SK-N-SH (cell line): ENCODE measurements around the gene UEVLD. TPM values are rescaled to one million over a fixed set of nuclear protein-coding genes. Genes with fewer than 3 reads are reported as not detected.
"Not testable (repeated sequence)": the region's sequence is repeated elsewhere in the genome, so short reads cannot be mapped to it uniquely, and the experiment has no call there.

Source experiments
- CTCF ChIA-PET: fragments of 300-600, 350-600 bp; formaldehyde crosslinking; extraction: SDS; loops from one replicate; lab custom pipeline; 2021; lab: Yijun Ruan, JAX
- POLR2A ChIA-PET: fragments of 350-600 bp; sonication (Branson Sonifier 250); formaldehyde crosslinking; extraction: SDS; loops from one replicate; lab custom pipeline; 2020; ENCODE audit warnings: antibody characterized with exemption, inconsistent platforms; lab: Yijun Ruan, JAX
- DNase-seq: peaks from one replicate; pipeline ENCODE4 v3.0.0; 2012
- H2AFZ ChIP-seq: fragments of 200-600 bp; sonication (generic); 2 replicates; pipeline ENCODE4 v1.8.1; 2016; ENCODE audit warnings: antibody characterized with exemption, mild to moderate bottlenecking, low read depth
- H3F3A ChIP-seq: fragments of 200-600 bp; sonication (generic); replicated peaks from 2 replicates; pipeline ENCODE3; 2016; ENCODE audit warnings: antibody characterized with exemption, mild to moderate bottlenecking; ENCODE audit not compliant: insufficient read depth
- H3K27ac ChIP-seq, 2 experiments: fragments of 200-500 bp in 1 of 2; fragments of 200-600 bp in 1 of 2; sonication (Bioruptor generic) in 1 of 2; sonication (generic), shearing (Covaris generic) in 1 of 2; 2 replicates each; pipeline versions ENCODE4 v1.5.1 to v1.6.1; 2014 to 2016; ENCODE audit warnings: low read depth in 2 of 2, inconsistent platforms in 1 of 2, low read length in 1 of 2, mild to moderate bottlenecking in 1 of 2, mixed read lengths in 1 of 2
- H3K27me3 ChIP-seq: fragments of 200-600 bp; sonication (generic), shearing (Covaris generic); 2 replicates; pipeline ENCODE4 v1.6.1; 2016; ENCODE audit warnings: mixed run types; ENCODE audit not compliant: insufficient read depth
- H3K36me3 ChIP-seq, 2 experiments: fragments of 200-500 bp in 1 of 2; fragments of 200-600 bp in 1 of 2; sonication (Bioruptor generic) in 1 of 2; sonication (generic) in 1 of 2; replicated peaks in 1 of 2; 2 replicates each; pipeline versions ENCODE3 to v1.5.1; 2014 to 2016; ENCODE audit warnings: low read length in 1 of 2, mild to moderate bottlenecking in 1 of 2; ENCODE audit not compliant: insufficient read depth in 2 of 2, control insufficient read depth in 1 of 2
- H3K4me1 ChIP-seq, 2 experiments: fragments of 200-500 bp in 1 of 2; fragments of 200-600 bp in 1 of 2; sonication (Bioruptor generic) in 1 of 2; sonication (generic), shearing (Covaris generic) in 1 of 2; 2 replicates each; pipeline versions ENCODE4 v1.5.1 to v1.6.1; 2014 to 2016; ENCODE audit warnings: low read depth in 1 of 2, low read length in 1 of 2, mixed run types in 1 of 2; ENCODE audit not compliant: insufficient read depth in 2 of 2, control insufficient read depth in 1 of 2
- H3K4me2 ChIP-seq: fragments of 200-600 bp; sonication (generic), shearing (Covaris generic); 2 replicates; pipeline ENCODE4 v1.6.1; 2017; ENCODE audit warnings: mixed run types
- H3K4me3 ChIP-seq, 2 experiments: fragments of 200-500 bp in 1 of 2; fragments of 200-600 bp in 1 of 2; sonication (Bioruptor generic) in 1 of 2; sonication (generic), shearing (Covaris generic) in 1 of 2; 2 replicates each; pipeline versions ENCODE4 v1.5.1 to v1.8.1; 2014 to 2016; ENCODE audit warnings: low read depth in 2 of 2, inconsistent platforms in 1 of 2, low read length in 1 of 2, mild to moderate bottlenecking in 1 of 2, mixed read lengths in 1 of 2, moderate library complexity in 1 of 2
- H3K79me2 ChIP-seq: fragments of 200-600 bp; sonication (generic); 2 replicates; pipeline ENCODE4 v1.8.1; 2017; ENCODE audit warnings: mild to moderate bottlenecking; ENCODE audit not compliant: insufficient read depth
- H3K9ac ChIP-seq: fragments of 200-600 bp; sonication (generic); 2 replicates; pipeline ENCODE4 v1.6.1; 2017; ENCODE audit warnings: mixed run types
- H3K9me2 ChIP-seq: fragments of 200-600 bp; sonication (generic); 2 replicates; pipeline ENCODE4 v1.6.1; 2017; ENCODE audit warnings: mixed run types
- H3K9me3 ChIP-seq: fragments of 200-600 bp; sonication (generic); 2 replicates; pipeline ENCODE4 v1.6.1; 2017; ENCODE audit warnings: mixed run types, mild to moderate bottlenecking, moderate library complexity
- H4K20me1 ChIP-seq: fragments of 200-600 bp; sonication (generic); 2 replicates; pipeline ENCODE4 v1.6.1; 2017; ENCODE audit warnings: mild to moderate bottlenecking, mixed run types; ENCODE audit not compliant: insufficient read depth
- EP300 ChIP-seq, 2 experiments: IDR thresholded peaks; 2 replicates each; pipeline versions ENCODE4 v1.4.0 to v1.6.1; 2012; ENCODE audit warnings: borderline replicate concordance in 1 of 2, low read depth in 1 of 2, low read length in 1 of 2
- FOSL2 ChIP-seq: IDR thresholded peaks from 2 replicates; pipeline ENCODE4 v1.4.0; 2012; ENCODE audit warnings: low read depth, mild to moderate bottlenecking, moderate library complexity, borderline replicate concordance
- FOXM1 ChIP-seq: IDR thresholded peaks from 2 replicates; pipeline ENCODE4 v1.4.0; 2012; ENCODE audit warnings: low read depth, mild to moderate bottlenecking
- GATA2 ChIP-seq: sonication (generic); formaldehyde crosslinking; IDR thresholded peaks from 2 replicates; pipeline ENCODE4 v1.5.0; 2020; ENCODE audit warnings: mild to moderate bottlenecking, missing genetic modification reagents
- JUND ChIP-seq: IDR thresholded peaks from 2 replicates; pipeline ENCODE4 v1.4.0; 2012
- MXI1 ChIP-seq: IDR thresholded peaks from 2 replicates; pipeline ENCODE4 v1.6.1; 2012; ENCODE audit warnings: mild to moderate bottlenecking, low read depth, low read length, improper control_type of control experiment
- NRF1 ChIP-seq: IDR thresholded peaks from 2 replicates; pipeline ENCODE4 v1.6.1; 2012; ENCODE audit warnings: low read depth, mild to moderate bottlenecking, low read length
- RAD21 ChIP-seq: IDR thresholded peaks from 2 replicates; pipeline ENCODE4 v1.6.1; 2012; ENCODE audit warnings: mild to moderate bottlenecking, low read length
- RCOR1 ChIP-seq: fragments of 150-350 bp; IDR thresholded peaks from 2 replicates; pipeline ENCODE4 v1.6.1; 2017; ENCODE audit warnings: antibody characterized with exemption, low read length
- RXRA ChIP-seq: IDR thresholded peaks from 2 replicates; pipeline ENCODE4 v1.4.0; 2012; ENCODE audit warnings: low read depth, mild to moderate bottlenecking, borderline replicate concordance
- SIN3A ChIP-seq: IDR thresholded peaks from 2 replicates; pipeline ENCODE4 v1.6.1; 2012; ENCODE audit warnings: low read depth, mild to moderate bottlenecking, low read length, moderate library complexity, borderline replicate concordance
- TCF12 ChIP-seq: IDR thresholded peaks from 2 replicates; pipeline ENCODE4 v1.4.0; 2012
- YY1 ChIP-seq: IDR thresholded peaks from 2 replicates; pipeline ENCODE4 v1.4.0; 2012; ENCODE audit warnings: low read depth, mild to moderate bottlenecking
- WGBS: methylation state at CpG from one replicate; pipeline ENCODE4 v1.1.6; 2017; ENCODE audit warnings: low lambda C conversion rate; 5-methylcytosine and 5-hydroxymethylcytosine counted together
- polyA plus RNA-seq, 3 experiments: library from polyadenylated mRNA; depleted of rRNA; stranded (reverse); fragments of >200 nt; gene quantifications; 2 replicates each; pipeline ENCODE4 v1.2.3, GENCODE V29; 2012
- TF ChIP-seq, protein P1 (sequence below): IDR thresholded peaks from 2 replicates; pipeline ENCODE4 v1.4.0; 2012; ENCODE audit warnings: low read depth
- TF ChIP-seq, protein P2 (sequence below): fragments of 200-600 bp; sonication (generic); IDR thresholded peaks from 2 replicates; pipeline ENCODE4 v1.6.1; 2017; ENCODE audit warnings: antibody characterized with exemption, mild to moderate bottlenecking, moderate library complexity
- TF ChIP-seq, protein P3 (sequence below): IDR thresholded peaks from 2 replicates; pipeline ENCODE4; 2012

UEVLD gene
- polyA plus RNA-seq, 1 of the 3 experiments (the other 2 are of a cell fraction), result 8.9 TPM

DNA sequence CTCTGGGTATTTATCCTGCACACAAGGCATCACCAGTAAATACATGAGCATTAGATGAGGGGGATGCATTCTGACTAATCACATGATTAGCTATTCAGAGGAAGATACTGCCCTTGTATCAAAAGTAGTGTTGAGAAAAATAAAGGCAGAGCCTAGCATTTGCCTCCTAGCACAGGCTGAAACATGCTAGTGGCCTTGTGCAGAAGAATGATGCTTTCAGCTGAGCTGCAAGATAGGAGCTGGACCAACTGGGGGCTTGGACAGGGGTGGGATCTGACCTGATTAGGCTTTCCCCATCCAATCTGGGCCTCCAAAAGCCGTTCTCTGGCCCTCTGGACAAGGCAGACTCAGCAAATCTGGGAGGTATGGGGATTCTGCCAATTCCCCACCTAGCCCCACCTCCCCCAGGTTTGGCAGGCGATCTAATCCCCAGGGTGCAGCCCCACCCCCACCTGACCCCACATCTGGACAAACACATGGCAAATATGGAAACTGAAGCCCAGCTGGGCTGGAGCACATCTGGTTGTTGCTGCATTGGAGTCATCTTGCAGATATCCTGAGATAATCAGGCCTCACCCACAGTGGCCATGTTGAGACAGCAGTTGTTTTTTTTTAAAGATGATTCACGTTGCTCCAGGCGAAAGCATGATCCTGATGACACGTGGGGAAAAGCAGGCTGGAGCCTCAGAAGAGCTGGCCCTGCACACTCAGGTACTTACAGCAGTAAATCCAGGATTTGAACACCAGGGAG is 6.6 kb upstream of the UEVLD start:
- Histone ChIP-seq H3K4me2 (no peak overlapping the region), H3K9me2 (no peaks in the 10 kb centered on the region), H3K36me3 (no peaks in the 10 kb centered on the region), H3K27ac (no peak overlapping the region), H3K79me2 (peaks cover 31% of the 10 kb centered on the region), H3K9ac (no peak overlapping the region), H3K27me3 (no peaks in the 10 kb centered on the region), H3K4me3 (no peak overlapping the region), H3K4me1 (peaks cover 5 to 11% of the 10 kb centered on the region in 2 experiments; a peak in 2 of 4 replicates), H2AFZ (no peak overlapping the region), H3K9me3 (no peaks in the 10 kb centered on the region), H4K20me1 (no peaks in the 10 kb centered on the region), H3F3A (no peaks in the 10 kb centered on the region)
- ChIA-PET POLR2A (no interaction called here), CTCF (interaction anchor here (2.7 kb wide), 1 partner anchor 127 kb away, joined by 7 read pairs; no protein-coding TSS in a partner anchor)
- DNase-seq, result peak; percentile 23
- WGBS, result 66% methylated on average over 4 of the region's 5 CpGs
- no peak for TF ChIP-seq EP300 (IDR thresholded peaks at IDR 0.05; ENCODE audit: borderline replicate concordance in 1 of 2, low read depth in 1 of 2, low read length in 1 of 2)
- TF ChIP-seq, protein P1, sequence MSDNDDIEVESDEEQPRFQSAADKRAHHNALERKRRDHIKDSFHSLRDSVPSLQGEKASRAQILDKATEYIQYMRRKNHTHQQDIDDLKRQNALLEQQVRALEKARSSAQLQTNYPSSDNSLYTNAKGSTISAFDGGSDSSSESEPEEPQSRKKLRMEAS, result 0 out of 2 replicates have a peak, but pooled peaks have one; percentile 45
- TF ChIP-seq RAD21, result no peak
- no peak for TF ChIP-seq JUND
- TF ChIP-seq, protein P2, sequence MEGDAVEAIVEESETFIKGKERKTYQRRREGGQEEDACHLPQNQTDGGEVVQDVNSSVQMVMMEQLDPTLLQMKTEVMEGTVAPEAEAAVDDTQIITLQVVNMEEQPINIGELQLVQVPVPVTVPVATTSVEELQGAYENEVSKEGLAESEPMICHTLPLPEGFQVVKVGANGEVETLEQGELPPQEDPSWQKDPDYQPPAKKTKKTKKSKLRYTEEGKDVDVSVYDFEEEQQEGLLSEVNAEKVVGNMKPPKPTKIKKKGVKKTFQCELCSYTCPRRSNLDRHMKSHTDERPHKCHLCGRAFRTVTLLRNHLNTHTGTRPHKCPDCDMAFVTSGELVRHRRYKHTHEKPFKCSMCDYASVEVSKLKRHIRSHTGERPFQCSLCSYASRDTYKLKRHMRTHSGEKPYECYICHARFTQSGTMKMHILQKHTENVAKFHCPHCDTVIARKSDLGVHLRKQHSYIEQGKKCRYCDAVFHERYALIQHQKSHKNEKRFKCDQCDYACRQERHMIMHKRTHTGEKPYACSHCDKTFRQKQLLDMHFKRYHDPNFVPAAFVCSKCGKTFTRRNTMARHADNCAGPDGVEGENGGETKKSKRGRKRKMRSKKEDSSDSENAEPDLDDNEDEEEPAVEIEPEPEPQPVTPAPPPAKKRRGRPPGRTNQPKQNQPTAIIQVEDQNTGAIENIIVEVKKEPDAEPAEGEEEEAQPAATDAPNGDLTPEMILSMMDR, result no peak
- TF ChIP-seq TCF12, result peak; percentile 23; the same call in 1 of the 2 replicates
- peak; percentile 52; the same call in 1 of the 2 replicates for TF ChIP-seq MXI1

DNA sequence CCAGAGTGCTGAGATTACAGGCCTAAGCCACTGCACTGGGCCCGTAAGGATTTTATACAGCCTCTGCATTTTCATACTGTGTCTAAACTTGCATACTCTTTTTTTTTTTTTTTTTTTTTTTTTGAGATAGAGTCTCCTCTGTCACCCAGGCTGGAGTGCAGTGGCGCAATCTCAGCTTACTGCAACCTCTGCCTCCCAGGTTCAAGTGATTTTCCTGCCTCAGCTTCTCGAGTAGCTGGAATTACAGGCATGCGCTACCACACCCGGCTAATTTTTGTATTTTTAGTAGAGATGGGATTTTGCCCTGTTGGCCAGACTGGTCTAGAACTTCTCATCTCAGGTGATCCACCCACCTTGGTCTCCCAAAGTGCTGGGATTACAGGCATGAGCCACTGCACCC is 5.6 kb upstream of the UEVLD start:
- H3K9me2 ChIP-seq, H3K9ac ChIP-seq, H3K4me3 ChIP-seq, H3K27me3 ChIP-seq, DNase-seq, H4K20me1 ChIP-seq, H3K9me3 ChIP-seq, H3F3A ChIP-seq, H2AFZ ChIP-seq, H3K27ac ChIP-seq, H3K36me3 ChIP-seq, H3K4me2 ChIP-seq, POLR2A ChIA-PET: not testable (repeated sequence)
- Histone ChIP-seq H3K79me2 (peaks cover 42% of the 10 kb centered on the region), H3K4me1 (peaks cover 11 to 13% of the 10 kb centered on the region in 2 experiments; a peak in 2 of 4 replicates)
- CTCF ChIA-PET, result interaction anchor here (2.7 kb wide), 1 partner anchor 128 kb away, joined by 7 read pairs; no protein-coding TSS in a partner anchor
- WGBS, result 95% methylated on average over 5 of the region's 5 CpGs

DNA sequence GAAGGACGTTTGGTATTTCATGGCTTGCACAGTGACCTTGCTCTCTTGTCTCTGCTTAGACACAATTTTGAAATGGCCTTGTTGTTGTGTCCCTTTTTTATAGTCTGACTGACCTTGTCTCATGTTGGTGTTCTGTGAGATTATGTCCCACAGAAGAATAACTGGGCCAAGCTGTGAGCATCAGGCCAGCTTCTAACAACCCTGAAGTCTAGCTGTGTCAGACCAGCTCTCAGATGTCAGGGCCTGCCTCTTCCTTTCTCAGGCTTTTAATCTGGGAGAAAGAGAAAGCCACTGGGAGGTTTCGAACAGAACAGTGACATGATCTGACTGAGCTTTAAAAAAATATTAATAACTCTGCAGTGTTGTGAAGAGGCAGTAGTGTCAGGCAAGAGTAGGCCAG is 2.0 kb upstream of the UEVLD start:
- no peaks in the 10 kb centered on the region for H3K36me3 ChIP-seq
- H4K20me1 ChIP-seq, result no peaks in the 10 kb centered on the region; the same call in 1 of the 2 replicates
- WGBS, result 60% methylated on average over 2 of the region's 2 CpGs
- no peaks in the 10 kb centered on the region for H3K9me3 ChIP-seq
- no peak overlapping the region for H3K27ac ChIP-seq
- H3K27me3 ChIP-seq, result no peaks in the 10 kb centered on the region
- POLR2A ChIA-PET, result interaction anchor here (0.6 to 1.0 kb wide), 2 partner anchors 11 to 44 kb away, joined by 3 read pairs; partner anchors contain the start of gene SPTY2D1
- peaks cover 76% of the 10 kb centered on the region for H3K79me2 ChIP-seq
- peaks cover 13% of the 10 kb centered on the region in 2 experiments; a peak in 2 of 4 replicates for H3K4me1 ChIP-seq
- H3F3A ChIP-seq, result no peaks in the 10 kb centered on the region
- H3K4me3 ChIP-seq, result no peak overlapping the region
- H2AFZ ChIP-seq, result no peak overlapping the region
- no peaks in the 10 kb centered on the region for H3K9me2 ChIP-seq
- peak overlapping the region; percentile 91 for H3K4me2 ChIP-seq
- CTCF ChIA-PET, result interaction anchor here (1.6 kb wide), 1 partner anchor 43 kb away, joined by 3 read pairs; no protein-coding TSS in a partner anchor
- H3K9ac ChIP-seq, result no peak overlapping the region
- no peak for DNase-seq
- TF ChIP-seq SIN3A (no peak), RCOR1 (no peak), YY1 (no peak), GATA2 (CRISPR knock-in tag) (no peak), FOSL2 (no peak), FOXM1 (no peak), NRF1 (no peak), RXRA (no peak)
- TF ChIP-seq, protein P2, result no peak
- TF ChIP-seq, protein P3, sequence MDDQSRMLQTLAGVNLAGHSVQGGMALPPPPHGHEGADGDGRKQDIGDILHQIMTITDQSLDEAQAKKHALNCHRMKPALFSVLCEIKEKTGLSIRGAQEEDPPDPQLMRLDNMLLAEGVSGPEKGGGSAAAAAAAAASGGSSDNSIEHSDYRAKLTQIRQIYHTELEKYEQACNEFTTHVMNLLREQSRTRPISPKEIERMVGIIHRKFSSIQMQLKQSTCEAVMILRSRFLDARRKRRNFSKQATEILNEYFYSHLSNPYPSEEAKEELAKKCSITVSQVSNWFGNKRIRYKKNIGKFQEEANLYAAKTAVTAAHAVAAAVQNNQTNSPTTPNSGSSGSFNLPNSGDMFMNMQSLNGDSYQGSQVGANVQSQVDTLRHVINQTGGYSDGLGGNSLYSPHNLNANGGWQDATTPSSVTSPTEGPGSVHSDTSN, result no peak
